Subcutaneous adipose tissue (tissue), 4 donors: ENCODE results near the gene SCP2D1. TPM values are rescaled to one million over a fixed set of nuclear protein-coding genes. Genes with fewer than 3 reads are reported as not detected.

Experiments used
- CTCF ChIP-seq: fragments of 450-650 bp; IDR thresholded peaks from one replicate; pipeline ENCODE4 v1.5.1; 2016; ENCODE audit warnings: low read depth, mild to moderate bottlenecking, control low read depth, antibody characterized with exemption, moderate library complexity
- total RNA-seq, 4 donors: library from RNA; depleted of rRNA; stranded (reverse); fragments of >200 nt; gene quantifications; one replicate each; pipeline ENCODE4 v1.1.0, GENCODE V29; 2016

The SCP2D1 gene
- total RNA-seq, 4 donors from 2014 or later: not detected

- no peak for TF ChIP-seq CTCF
Measured at GRCh38 chr20:18815194-18815942, 1.8 kb downstream of the SCP2D1 start.

GRCh38 chr20:18822832-18823231, 9.2 kb downstream of the SCP2D1 start:
- TF ChIP-seq CTCF: no peak

GRCh38 chr20:18831830-18832499, 18.4 kb downstream of the SCP2D1 start:
- no peak for TF ChIP-seq CTCF

- TF ChIP-seq CTCF: no peak
Measured at GRCh38 chr20:18832546-18833200, 19.1 kb downstream of the SCP2D1 start.

GRCh38 chr20:18835466-18836256, 22.1 kb downstream of the SCP2D1 start:
- TF ChIP-seq CTCF: no peak

- no peak for TF ChIP-seq CTCF
Measured at GRCh38 chr20:18837718-18838117, 24.1 kb downstream of the SCP2D1 start.
